ENCODE data around the gene PTCD2. TPM values are rescaled to one million over a fixed set of nuclear protein-coding genes. Genes with fewer than 3 reads are reported as not detected.

Gene PTCD2
- total RNA-seq, 1 experiment from 2014 or later: 13.0 TPM

GRCh38 chr5:72282878-72283277 lies 37.3 kb upstream of the PTCD2 start:
- ChIA-PET POLR2A (interaction anchor here (0.8 kb wide), 1 partner anchor 176 kb away, joined by 3 read pairs; the partner anchor contains the start of gene MAP1B), CTCF (interaction anchor here (1.0 to 1.3 kb wide), 2 partner anchors 26 to 499 kb away, joined by 3 to 4 read pairs; no protein-coding TSS in a partner anchor)
- no peaks in the 10 kb centered on the region for H3K9me3 Mint-ChIP-seq
- H3K27ac Mint-ChIP-seq: no peak overlapping the region
- no peak overlapping the region for H3K4me3 Mint-ChIP-seq
- H3K36me3 Mint-ChIP-seq: peaks cover 19% of the 10 kb centered on the region
- H3K27me3 Mint-ChIP-seq (ENCODE audit: low read depth): no peaks in the 10 kb centered on the region
- TF ChIP-seq AR (CRISPR knock-in tag; IDR thresholded peaks at IDR 0.05) (no peak), USF2 (CRISPR knock-in tag; IDR thresholded peaks at IDR 0.05) (no peak), ZNF532 (CRISPR knock-in tag; IDR thresholded peaks at IDR 0.05; ENCODE audit: borderline replicate concordance) (no peak), ZNF219 (CRISPR knock-in tag; IDR thresholded peaks at IDR 0.05; ENCODE audit: borderline replicate concordance) (no peak), TCF7 (CRISPR knock-in tag; IDR thresholded peaks at IDR 0.05; ENCODE audit: low read depth) (no peak), MAX (CRISPR knock-in tag; IDR thresholded peaks at IDR 0.05) (no peak), NFYB (CRISPR knock-in tag; conservative IDR thresholded peaks at IDR 0.05; ENCODE audit: low read depth) (no peak), CREB1 (CRISPR knock-in tag; IDR thresholded peaks at IDR 0.05) (no peak), ZBTB43 (CRISPR knock-in tag; IDR thresholded peaks at IDR 0.05) (no peak), RORB (CRISPR knock-in tag; IDR thresholded peaks at IDR 0.05) (no peak), ATF6 (CRISPR knock-in tag; IDR thresholded peaks at IDR 0.05) (no peak), MXD4 (CRISPR knock-in tag; IDR thresholded peaks at IDR 0.05; ENCODE audit: borderline replicate concordance) (no peak), ZNF281 (CRISPR knock-in tag; IDR thresholded peaks at IDR 0.05) (no peak), JUN (CRISPR knock-in tag; IDR thresholded peaks at IDR 0.05) (no peak), AFF4 (CRISPR knock-in tag; IDR thresholded peaks at IDR 0.05; ENCODE audit: borderline replicate concordance) (no peak), CBFB (CRISPR knock-in tag; IDR thresholded peaks at IDR 0.05; ENCODE audit: low read depth) (no peak), GRHL2 (CRISPR knock-in tag; IDR thresholded peaks at IDR 0.05; ENCODE audit: insufficient replicate concordance, severe bottlenecking) (no peak), KAT7 (CRISPR knock-in tag; IDR thresholded peaks at IDR 0.05; ENCODE audit: borderline replicate concordance) (no peak), ELF4 (CRISPR knock-in tag; IDR thresholded peaks at IDR 0.05; ENCODE audit: low read depth) (no peak)
- ATAC-seq (no peak), DNase-seq (ENCODE audit: low spot score) (no peak)
- no peaks in the 10 kb centered on the region for H3K4me1 Mint-ChIP-seq
